AG09309 (cell line): Measurements from ENCODE around the gene KCNIP1.

Source experiments
- DNase-seq: peaks from one replicate; pipeline ENCODE4 v3.0.0-alpha.2; 2010; ENCODE audit warnings: low read depth
- H3K4me3 ChIP-seq: 2 replicates; pipeline ENCODE4 v1.5.1; 2011; ENCODE audit warnings: mild to moderate bottlenecking, low read depth, low read length, moderate library complexity; ENCODE audit not compliant: control insufficient read depth
- TF ChIP-seq, protein P1 (sequence below): IDR thresholded peaks from 2 replicates; pipeline ENCODE4 v1.5.1; 2011; ENCODE audit warnings: mild to moderate bottlenecking, low read depth, low read length, inconsistent platforms; ENCODE audit not compliant: insufficient read depth, control insufficient read depth; ENCODE audit errors: missing control alignments

The KCNIP1 gene

DNA sequence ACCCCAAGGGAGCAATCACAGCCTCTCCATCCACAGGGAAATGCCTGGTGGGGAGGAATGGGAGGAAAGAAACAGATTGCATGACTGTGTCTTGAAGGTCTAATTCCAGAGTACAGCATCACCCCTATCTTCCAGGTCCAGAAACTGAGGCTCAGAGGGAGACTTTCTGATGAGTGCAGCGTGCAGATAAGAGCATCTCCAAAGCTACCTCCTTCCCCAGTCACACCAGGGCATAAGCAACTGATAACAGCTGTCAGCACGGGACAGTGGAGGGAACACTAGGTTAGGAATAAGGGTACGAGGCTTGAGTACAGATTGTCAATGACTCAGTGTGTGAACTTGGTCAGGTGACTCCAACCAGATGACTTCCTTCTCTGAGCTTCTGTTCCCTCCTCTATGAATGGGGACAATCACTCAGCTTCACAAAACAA is 126.9 kb downstream of the KCNIP1 start:
- DNase-seq: no peak
- TF ChIP-seq, protein P1, sequence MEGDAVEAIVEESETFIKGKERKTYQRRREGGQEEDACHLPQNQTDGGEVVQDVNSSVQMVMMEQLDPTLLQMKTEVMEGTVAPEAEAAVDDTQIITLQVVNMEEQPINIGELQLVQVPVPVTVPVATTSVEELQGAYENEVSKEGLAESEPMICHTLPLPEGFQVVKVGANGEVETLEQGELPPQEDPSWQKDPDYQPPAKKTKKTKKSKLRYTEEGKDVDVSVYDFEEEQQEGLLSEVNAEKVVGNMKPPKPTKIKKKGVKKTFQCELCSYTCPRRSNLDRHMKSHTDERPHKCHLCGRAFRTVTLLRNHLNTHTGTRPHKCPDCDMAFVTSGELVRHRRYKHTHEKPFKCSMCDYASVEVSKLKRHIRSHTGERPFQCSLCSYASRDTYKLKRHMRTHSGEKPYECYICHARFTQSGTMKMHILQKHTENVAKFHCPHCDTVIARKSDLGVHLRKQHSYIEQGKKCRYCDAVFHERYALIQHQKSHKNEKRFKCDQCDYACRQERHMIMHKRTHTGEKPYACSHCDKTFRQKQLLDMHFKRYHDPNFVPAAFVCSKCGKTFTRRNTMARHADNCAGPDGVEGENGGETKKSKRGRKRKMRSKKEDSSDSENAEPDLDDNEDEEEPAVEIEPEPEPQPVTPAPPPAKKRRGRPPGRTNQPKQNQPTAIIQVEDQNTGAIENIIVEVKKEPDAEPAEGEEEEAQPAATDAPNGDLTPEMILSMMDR: no peak

DNA sequence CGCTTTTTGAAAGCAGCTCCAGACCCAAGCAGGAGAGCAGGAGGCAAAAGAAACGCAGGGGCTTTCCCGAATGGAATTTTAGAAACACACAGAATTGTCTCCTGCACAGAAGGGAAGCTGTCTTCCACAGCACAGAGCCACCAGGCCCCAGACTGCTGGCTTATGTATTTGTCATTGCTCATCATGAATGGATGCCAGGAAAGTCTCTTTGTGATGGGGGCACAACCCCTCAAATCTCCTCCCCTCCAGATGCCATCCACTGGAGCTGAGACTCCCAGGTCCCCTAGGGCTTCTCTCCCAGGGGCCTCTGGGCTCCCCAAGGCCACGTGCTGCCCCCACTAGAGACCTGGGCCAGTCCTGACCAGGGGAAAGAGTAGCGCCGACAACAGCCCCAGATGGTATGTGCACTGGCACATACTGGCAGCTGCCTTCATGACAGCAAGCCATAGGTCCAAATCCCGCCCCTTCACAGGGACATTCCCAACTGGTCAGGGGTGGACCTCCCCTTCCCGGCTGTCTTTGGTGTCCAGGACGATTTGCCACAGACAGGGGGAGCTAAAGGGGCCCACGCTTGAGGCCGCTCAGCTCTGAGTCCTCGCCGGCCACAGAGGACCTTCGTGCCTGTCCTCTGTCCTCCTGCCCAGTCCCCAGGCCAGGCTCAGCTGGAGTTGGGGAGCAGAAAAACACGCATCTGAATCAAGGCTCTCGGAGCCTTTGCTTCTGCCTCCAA is 127.8 kb downstream of the KCNIP1 start:
- H3K4me3 ChIP-seq: no peak overlapping the region
- no peak for DNase-seq
- TF ChIP-seq, protein P1: peak; percentile 27

More for the DNA sequence above, 126.9 kb downstream of the KCNIP1 start:
- H3K4me3 ChIP-seq: no peak overlapping the region

DNA sequence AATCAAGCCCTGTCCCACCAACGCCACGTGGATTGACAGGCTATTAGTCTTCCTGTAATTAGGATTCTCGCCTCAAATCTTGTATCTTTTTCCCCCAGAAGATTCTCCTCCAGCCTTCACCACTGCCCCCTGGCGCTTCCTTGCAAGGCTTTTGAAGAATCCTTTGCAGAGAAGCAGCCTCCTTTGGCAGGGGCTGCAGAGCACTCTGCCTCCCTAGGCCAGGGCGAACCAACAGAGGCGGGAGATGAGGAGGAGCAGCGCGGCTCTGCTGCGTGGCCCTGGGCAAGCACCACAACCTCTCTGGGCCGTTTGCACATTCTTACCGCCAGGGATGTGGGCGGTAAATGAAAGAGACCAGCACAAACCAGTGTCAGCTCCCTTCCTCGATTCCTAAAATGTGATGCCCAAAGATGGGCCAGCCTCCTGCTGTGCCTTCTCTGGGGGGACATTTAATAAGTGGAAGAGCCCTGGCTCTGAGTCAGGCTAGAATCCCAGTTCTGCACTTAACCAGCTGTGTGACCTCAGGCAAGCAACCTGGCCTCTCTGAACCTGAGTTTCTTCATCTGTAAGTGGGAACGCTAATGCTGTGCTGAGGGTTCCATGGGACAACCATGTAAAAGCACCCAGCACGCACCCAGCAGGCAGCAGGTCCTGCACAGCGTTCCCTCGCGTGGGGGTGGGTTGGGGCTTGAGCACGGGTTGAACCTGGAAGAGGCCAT is 128.6 kb downstream of the KCNIP1 start:
- DNase-seq: no peak
- TF ChIP-seq, protein P1: no peak
- H3K4me3 ChIP-seq: no peak overlapping the region

DNA sequence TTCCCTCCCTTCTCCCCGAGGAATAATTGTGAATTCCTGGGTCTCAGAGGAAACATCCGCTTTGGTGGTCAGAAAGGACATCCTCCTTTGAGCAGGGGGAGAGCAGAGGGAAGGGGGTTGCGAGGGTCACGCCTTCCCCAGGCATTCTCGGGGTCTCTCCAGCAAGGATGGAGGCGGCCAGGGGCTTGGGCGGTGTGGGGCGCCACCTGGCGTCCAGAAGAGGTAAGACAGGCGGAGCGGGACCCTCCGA is 129.1 kb downstream of the KCNIP1 start:
- TF ChIP-seq, protein P1: peak; percentile 97
- no peak for DNase-seq
- H3K4me3 ChIP-seq: no peak overlapping the region

DNA sequence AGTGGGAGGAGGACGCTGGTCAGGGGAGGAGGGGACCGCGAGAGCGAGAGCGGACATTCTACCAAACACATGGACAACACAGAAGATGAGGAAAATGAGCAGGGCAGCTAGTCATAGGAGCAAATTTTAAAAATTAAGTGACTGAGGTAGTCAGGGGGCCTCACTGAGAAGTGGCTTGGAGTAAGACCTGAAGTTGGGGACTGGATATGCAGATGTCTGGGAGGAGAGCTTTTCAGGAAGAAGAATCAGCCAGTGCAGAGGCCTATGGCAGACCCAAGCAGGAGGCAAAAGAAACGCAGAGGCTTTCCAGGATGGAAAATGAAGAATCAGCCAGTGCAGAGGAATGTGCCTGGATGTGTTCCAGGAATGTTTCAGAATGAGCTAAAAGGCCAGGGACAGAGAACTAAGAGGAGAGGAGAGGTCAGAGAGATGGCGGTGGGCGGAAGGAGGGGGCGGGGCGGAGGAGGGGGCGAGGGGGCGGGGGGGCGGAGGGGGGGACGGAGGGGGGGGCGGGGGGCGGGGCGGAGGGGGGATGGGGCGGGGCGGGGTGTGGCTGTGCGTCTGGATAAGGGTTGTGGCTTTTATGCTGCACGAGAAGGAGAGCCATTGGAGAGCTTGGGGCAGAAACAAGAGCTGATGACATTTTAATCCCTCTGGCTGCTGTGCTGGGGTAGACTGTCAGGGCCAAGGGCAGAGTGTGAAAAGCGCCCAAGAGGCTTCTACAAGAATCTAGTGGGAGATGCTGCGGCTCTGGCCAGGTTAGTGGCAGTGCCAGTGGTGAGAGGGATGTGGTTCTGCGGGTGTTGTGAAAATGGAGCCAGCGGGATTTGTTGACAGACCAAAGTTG is 129.6 kb downstream of the KCNIP1 start:
- DNase-seq: peak; percentile 46
- TF ChIP-seq, protein P1: no peak

DNA sequence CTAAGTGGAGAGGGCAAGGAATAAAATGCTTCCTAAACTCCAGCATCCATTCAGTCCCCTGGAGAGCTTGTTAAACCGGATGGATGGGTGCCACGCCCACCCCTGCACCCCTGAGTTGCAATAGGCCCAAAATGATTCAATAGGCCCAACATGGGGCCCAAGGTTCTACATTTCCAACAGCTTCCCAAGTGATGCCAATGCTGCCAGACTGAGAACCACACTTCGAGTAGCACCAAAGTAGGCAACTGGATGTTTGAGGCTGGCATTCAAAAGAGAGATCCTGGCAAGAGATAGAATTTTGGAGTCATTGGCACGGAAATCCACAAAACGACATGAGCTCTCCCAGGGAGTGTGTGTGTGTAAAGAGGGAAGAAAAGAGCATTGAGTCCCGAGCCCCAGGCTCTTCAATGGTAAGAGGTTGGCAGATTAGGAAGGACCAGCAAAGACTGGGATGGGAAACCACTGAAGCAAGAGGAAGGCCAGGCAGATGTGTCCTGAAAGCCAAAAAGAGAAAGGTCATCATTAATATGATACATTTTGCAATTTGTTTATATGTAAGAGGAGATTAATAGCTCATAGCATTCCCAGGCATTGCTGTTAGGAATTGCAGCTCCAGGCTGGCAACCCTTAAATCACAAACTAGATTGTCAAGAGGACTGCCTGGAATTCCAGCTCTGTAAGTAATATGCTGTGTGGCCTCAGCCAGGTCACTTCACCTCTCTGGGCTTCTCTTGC is 130.6 kb downstream of the KCNIP1 start:
- no peak overlapping the region for H3K4me3 ChIP-seq
- no peak for DNase-seq
- TF ChIP-seq, protein P1: no peak

More for the DNA sequence above, 129.6 kb downstream of the KCNIP1 start:
- H3K4me3 ChIP-seq: no peak overlapping the region; the same call in 1 of the 2 replicates
